HG02884 (cell line): Measurements from ENCODE around the gene RPN1.
"Not testable (repeated sequence)": the region's sequence is repeated elsewhere in the genome, so short reads cannot be mapped to it uniquely, and the experiment has no call there.

ENCODE experiments used
- ATAC-seq: cut with Tn5 transposase; IDR thresholded peaks from one replicate; pipeline ENCODE4 v1.9.1; 2021; ENCODE audit warnings: mild to moderate bottlenecking, moderate library complexity; ENCODE audit not compliant: unreplicated experiment

RPN1 gene

GRCh38 chr3:128650096-128651050 lies at the start of gene RPN1:
Gene RPN1 (minus strand): TSS chr3:128650818. CDS start chr3:128650800, 18 bp downstream.
- peak; percentile 93 for ATAC-seq

GRCh38 chr3:128698211-128699047 lies 47.8 kb upstream of the RPN1 start:
- ATAC-seq = no peak

GRCh38 chr3:128697341-128697740 lies 46.7 kb upstream of the RPN1 start:
- no peak for ATAC-seq

- ATAC-seq = no peak
Observed at GRCh38 chr3:128693696-128694095, 43.1 kb upstream of the RPN1 start.

GRCh38 chr3:128689060-128689459 lies 38.4 kb upstream of the RPN1 start:
- ATAC-seq = no peak

DNA sequence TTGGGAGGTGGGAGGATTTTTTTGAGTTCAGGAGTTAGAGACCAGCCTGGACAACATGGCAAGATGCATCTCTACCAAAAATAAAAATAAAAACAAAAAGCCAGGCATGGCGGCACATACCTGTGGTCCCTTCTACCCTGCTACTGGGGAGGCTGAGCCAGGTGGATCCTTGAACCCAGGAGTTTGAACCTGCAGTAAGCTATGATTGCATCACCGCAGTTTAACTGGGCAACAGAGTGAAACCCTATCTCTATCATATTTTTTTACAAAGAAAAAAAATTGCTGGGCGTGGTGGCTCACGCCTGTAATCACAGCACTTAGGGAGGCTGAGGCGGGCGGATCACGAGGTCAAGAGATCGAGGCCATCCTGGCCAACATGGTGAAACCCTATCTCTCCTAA lies 35.8 kb upstream of the RPN1 start:
- ATAC-seq = no peak

- no peak for ATAC-seq
Observed at GRCh38 chr3:128684986-128685726, 34.5 kb upstream of the RPN1 start.

DNA sequence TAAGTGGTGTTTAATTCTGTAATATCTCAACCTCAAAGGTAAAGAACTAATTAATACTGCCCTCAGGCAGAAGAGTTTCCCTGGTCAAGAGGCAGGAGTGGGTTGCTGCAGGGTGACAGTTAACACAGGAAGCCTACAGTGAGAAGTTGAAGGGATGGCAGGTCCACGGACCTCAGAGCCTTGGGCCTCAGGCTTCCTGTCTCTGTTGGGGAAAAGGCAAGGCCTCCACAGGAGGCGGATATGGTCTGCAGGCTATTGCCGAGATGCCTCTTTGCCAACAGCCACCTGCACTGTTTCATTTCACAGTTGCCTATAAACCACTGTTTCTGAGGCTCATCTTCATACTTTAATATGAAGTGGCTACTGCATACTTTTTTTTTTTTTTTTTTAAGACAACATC lies 33.3 kb upstream of the RPN1 start:
- no peak for ATAC-seq

GRCh38 chr3:128681369-128681829 lies 30.8 kb upstream of the RPN1 start:
- no peak for ATAC-seq

- ATAC-seq = peak; percentile 87
Observed at GRCh38 chr3:128680603-128681368, 30.2 kb upstream of the RPN1 start.

- ATAC-seq = no peak
Observed at GRCh38 chr3:128679338-128679737, 28.7 kb upstream of the RPN1 start.

DNA sequence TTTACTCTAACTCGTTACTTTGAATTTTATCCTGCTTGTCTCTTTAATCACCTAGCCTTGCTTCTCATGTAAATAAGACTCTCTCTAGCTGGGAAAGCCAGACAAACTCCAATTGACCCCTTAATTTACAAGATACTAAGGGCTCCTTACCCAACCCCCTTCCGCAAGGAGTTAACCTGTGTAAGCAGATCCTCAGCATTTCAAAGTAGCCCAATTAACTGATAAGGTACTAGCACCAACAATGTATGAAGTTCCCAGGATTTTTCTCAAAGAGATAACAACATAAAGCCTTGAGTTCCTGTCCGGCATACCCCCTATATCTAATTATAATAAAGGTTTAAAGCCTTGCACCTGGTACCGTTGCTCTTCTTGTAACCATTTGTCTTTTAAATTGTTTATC lies 25.2 kb upstream of the RPN1 start:
- ATAC-seq = not testable (repeated sequence)

DNA sequence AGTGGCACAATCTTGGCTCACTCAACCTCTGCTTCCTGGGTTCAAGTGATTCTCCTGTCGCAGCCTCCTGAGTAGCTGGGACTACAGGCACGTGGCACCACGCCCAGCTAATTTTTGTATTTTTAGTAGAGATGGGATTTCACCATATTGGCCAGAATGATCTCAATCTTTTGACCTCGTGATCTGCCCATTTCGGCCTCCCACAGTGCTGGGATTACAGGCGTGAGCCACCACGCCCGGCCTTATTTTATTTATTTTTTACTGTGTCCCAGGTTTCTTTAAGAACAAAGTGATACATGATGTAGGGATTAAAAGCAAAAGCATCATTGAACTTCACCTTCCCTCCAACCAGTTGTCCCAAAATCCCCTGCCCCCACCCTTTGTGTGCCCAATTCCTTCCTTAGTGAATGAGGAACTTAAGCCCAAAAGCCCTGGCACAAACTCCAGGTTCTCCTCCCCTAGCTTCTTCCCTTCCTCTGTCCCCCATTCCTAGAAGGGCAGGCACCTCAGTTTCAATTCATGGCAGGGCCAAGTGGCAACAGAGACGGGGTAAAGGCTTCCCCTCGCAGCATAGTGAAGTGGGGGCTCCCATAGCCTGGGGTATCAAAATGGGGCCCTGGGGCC lies 23.7 kb upstream of the RPN1 start:
- no peak for ATAC-seq

GRCh38 chr3:128667641-128668040 lies 17.0 kb upstream of the RPN1 start:
- no peak for ATAC-seq

GRCh38 chr3:128665362-128666021 lies 14.9 kb upstream of the RPN1 start:
- ATAC-seq = no peak

- no peak for ATAC-seq
Observed at GRCh38 chr3:128663151-128663550, 12.5 kb upstream of the RPN1 start.

DNA sequence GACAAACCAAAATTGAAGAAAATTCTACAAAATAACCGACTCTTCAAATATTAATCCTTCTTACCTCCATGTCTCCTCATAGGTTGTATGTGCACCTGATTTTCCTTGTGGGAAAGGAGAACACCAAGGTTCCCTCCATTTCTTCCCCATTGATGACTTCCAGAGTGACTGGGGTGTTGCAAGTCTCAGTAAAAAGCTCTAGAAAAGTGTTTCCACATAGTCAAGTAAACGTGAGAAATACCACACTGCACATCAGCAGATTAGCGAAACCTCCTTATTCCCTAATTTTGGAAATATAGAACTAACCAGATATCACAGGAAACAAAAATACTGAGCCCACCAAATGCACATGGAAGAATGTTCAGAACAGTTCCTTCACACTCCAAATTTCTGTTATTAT lies 4.9 kb upstream of the RPN1 start:
- ATAC-seq = no peak

DNA sequence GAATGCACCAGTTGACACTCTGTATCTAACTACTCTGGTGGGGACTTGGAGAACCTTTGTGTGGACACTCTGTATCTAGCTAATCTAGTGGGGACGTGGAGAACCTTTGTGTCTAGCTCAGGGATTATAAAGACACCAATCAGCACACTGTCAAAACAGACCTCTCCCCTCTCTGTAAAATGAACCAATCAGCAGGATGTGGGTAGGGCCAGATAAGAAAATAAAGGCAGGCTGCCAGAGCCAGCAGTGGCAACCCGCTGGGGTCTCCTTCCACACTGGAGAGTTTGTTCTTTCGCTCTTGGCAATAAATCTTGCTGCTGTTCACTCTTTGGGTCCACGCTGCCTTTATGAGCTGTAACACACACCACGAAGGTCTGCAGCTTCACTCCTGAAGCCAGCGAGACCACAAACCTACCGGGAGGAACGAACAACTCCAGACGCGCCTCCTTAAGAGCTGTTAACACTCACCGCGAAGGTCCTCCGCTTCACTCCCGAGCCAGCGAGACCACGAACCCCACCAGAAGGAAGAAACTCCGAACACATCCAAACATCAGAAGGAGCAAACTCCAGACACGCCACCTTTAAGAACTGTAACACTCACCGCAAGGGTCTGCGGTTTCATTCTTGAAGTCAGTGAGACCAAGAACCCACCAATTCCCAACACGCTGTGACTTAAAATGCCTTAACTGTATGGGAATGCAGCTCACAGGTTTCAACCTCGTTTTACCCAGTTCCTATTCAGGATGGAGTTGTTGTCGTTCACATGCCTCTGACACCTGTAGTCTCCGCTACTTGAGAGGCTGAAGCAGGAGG lies 3.6 kb upstream of the RPN1 start:
- not testable (repeated sequence) for ATAC-seq
